HG03045 (cell line): Measurements from ENCODE around the gene SYCP3.

Source experiments
- ATAC-seq: cut with Tn5 transposase; IDR thresholded peaks from one replicate; pipeline ENCODE4 v1.9.1; 2021; ENCODE audit warnings: mild to moderate bottlenecking, moderate library complexity; ENCODE audit not compliant: unreplicated experiment

Gene SYCP3

DNA sequence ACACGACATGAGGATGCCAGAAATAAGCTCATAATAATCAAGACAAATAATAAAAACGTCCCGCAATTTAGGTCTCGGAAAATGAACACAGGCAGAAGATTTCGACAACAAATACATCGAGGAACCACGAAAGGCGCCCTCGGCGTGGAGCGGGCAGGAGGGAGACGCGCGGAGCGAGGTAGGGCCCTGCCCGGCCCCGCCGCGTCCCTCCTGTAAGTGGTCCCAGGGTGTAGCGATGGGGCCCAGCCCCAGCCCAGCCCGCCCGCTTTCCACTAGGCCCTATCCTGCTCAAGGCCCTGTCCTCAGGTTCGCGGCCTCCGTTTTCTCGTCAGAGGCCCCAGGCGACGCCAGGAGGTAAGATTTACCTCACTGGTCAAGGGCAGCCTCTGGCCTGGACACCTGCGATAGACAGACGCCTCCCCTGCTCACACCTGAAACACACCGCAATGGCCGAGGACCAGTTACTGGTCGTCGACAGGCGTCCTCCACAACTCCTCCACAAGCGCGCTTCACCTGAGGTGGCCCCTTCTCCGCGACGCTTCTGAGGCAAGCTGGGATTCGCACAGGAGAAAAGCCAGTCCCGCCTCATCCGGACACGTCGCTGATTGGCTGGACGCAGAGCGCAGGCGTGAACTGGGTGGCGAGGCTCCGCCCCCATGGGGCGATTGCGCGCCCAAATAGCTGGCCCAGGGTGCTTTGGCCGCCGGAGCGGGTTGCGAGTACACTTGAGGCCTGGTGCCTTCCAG lies at the start of gene SYCP3:
TSS of gene SYCP3 (minus strand) at position 543 of the 746 bp plus-strand sequence. CDS start 1,527 bp downstream, outside the sequence.
- ATAC-seq: no peak

DNA sequence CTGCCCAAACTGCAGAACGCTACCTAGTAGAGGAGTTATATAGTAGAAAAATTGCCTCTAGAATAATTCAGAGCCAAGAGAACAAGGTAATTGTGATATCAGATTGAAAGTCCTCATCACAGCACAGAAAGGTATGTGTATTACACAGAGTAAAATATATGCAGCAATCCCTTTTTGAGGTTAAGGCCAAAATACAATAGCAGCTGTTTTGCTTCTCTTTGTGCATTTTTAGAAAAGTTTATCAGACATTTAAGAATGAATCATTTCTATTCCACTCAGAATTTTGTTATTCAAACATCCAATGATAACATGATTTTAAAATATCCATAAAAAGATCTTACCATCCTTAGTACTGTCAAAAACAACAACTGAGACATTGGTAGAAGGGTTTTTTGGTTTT lies 46.4 kb upstream of the SYCP3 start:
- ATAC-seq: no peak

GRCh38 chr12:101784376-101784775 lies 45.1 kb upstream of the SYCP3 start:
- ATAC-seq: no peak

- no peak for ATAC-seq
Measured at GRCh38 chr12:101783838-101784237, 44.6 kb upstream of the SYCP3 start.

DNA sequence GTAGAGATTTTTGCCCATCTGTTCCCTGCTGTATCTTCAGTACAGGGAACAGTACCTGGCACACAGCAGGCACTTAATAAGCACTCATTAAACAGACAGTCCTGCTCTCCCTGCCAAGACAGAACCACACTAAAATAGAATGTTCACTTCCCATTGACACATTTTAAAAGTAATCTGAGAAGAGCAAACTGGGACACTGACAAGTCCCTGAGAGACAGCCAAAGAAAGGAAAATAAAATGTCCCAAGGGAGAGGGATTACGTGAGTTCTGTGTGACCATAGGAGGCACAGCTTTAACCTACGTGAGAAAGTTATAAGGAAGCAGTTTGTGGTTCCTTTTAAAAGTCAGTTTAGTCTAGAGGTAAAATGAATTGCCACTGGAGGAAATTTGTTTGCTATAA lies 43.9 kb upstream of the SYCP3 start:
- no peak for ATAC-seq

GRCh38 chr12:101782273-101782731 lies 43.0 kb upstream of the SYCP3 start:
- ATAC-seq: no peak

- ATAC-seq: no peak
Measured at GRCh38 chr12:101781834-101782233, 42.6 kb upstream of the SYCP3 start.

- ATAC-seq: no peak
Measured at GRCh38 chr12:101780599-101780998, 41.3 kb upstream of the SYCP3 start.

DNA sequence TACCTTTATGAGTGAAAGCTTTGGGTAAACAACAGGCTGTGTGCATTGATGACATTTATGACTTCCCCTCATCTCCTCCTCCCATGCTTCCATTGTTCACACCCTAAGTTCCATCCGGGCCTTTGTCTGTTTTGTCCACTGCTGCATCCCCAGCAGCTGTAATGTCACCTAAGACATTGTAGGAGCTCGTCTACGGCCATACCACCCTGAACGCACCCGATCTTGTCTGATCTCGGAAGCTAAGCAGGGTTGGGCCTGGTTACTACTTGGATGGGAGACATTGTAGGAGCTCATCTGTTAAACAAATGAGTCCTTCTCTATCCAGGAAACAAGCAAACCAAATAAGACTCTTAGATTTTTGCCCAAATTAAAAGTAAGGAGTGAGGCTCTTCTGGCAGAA lies 40.4 kb upstream of the SYCP3 start:
- ATAC-seq: no peak

- ATAC-seq: no peak
Measured at GRCh38 chr12:101779200-101779599, 39.9 kb upstream of the SYCP3 start.

- no peak for ATAC-seq
Measured at GRCh38 chr12:101777978-101778377, 38.7 kb upstream of the SYCP3 start.

GRCh38 chr12:101777485-101777884 lies 38.2 kb upstream of the SYCP3 start:
- no peak for ATAC-seq

GRCh38 chr12:101775816-101776215 lies 36.6 kb upstream of the SYCP3 start:
- ATAC-seq: no peak

DNA sequence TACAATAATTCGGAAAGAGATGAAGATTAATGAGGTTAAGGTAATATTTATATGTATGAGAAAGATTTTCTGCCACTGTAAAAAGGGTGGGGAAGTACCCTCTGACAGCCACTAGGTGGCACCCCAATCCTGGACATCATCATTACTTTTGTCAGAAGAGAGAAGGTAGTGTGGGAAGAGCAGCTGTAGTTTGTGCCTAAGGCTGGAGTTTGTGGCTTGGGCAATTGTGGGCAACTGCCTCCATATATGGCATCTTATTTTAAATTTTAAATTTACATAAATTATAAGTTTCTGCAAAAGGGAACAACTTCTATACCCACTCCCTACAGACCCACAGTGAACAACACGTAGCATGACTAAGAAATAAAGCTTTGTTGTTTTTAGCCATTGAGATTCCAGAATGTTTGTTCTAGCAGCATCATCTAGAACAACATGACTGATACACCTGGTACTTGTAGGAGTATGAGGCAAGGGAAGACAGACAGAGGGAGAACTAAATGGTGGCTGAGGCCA lies 34.4 kb upstream of the SYCP3 start:
- peak; percentile 89 for ATAC-seq

DNA sequence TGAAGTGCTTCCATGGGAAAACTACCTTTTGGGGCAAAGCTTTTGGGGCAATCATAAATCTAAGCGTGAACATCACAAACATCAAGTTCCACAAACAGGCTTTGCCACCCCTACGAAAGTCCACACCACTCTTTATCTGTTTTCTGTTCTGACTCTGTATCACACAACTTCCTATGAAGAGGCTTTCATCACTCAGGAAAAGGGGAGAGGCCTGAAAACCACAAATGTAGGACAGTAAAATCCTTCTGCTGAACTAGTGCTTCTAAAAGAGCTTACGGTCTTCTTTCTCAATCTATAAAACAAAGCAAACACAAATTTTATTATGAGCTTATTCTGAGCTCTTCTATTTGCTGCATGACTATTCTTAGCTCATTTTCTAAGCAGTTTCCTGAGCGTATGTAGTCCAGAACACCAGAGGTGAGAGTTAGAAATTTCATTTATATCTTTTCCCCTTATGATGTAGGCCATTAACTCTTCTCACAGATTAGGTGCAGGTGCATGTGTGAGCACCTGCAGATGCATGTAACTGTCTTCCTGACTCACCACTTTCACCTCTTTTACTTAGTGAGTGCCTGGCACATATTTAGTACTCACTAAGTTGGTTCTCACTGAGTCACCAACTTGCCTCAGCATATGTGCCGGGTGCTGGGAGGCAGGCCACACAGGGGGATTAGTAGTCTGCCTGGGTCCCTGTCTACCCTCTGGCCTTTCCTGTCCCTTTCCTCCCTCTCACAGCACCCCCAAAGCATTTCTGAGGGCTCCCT lies 32.9 kb upstream of the SYCP3 start:
- no peak for ATAC-seq

DNA sequence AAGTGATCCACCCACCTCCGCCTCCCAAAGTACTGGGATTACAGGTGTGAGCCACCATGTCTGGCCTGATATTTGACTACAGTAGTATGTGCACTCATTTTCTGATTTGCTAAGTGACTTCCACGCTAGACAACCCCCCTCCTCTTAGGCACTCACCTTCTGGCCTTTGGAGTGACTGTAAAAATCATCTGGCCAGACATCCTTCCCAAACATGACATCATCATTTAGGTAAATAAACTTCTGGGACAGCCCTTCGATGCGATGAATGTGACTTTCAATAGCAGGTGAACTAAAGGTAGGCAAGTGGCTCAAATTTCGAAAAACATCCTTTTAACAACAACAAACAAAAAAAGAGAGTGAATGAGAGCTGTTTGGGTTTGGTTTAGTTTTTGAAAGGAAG lies 30.6 kb upstream of the SYCP3 start:
- ATAC-seq: no peak

DNA sequence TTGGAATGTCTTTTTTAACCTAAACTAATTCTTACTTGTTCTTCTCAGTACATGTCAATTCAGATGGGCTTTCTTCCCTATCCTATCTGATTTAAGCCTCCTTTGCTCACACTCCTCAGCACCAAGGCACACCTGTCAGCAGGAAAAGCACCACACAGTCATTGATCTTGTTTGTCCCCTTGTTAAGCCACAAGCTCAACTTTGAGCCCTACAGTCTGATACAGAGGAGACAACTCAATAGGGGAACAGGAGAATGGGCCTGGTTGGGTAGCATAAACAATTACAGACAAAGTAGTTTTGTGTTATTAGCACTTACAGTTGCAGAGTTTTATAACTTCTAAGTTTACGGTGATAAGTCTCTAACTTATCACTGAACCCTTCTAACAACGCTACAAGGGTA lies 29.5 kb upstream of the SYCP3 start:
- ATAC-seq: no peak

DNA sequence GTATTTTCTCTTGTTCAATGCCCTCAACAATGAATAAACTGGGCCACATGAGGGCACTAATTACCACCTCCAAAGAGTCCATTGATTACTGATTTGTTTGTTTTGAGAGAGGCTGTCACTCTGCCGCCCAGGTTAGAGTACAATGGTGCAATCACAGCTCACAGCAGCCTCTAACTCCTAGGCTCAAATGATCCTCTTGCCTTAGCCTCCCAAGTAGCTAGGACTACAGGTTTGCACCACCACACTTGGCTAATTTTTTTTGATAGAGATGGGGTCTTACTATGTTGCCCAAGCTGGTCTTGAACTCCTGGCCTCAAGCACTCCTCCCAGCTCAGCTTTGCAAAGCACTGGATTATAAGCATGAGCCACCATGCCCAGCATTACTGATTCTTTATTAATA lies 28.3 kb upstream of the SYCP3 start:
- ATAC-seq: no peak

DNA sequence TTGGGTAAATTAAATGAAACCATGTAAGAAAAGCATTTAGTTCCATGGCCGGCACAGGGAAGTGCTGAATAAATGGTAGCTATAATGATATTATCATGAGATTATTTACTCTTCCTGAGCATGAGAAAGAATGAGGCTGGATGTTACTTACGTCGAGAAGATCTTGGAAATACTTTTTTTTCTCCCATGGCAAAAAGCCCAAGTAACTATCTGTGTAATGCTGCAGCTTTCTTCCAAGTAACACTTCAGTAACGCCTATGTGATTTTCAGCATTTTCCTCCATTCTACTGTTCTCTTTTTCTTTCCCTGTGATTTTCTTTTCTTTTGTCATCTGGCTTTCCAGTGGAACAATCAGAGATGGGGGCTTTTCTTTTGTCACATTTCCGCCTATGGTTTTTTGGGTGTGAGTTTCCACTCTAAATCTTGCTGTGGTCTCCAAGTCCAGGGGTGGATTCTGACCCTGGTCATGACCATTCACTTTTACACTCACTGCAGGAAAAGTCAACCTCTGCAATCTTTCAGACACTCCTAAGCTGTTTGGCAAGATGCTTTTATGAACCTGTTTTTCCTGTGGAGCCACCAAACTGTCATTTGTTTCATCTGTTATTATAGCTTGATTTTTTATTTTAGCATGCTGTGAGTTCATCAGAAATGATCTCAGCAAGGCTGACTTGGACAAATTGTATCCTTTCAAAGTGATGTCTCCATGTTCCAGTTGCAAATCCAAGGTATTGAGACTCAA lies 25.0 kb upstream of the SYCP3 start:
- no peak for ATAC-seq

DNA sequence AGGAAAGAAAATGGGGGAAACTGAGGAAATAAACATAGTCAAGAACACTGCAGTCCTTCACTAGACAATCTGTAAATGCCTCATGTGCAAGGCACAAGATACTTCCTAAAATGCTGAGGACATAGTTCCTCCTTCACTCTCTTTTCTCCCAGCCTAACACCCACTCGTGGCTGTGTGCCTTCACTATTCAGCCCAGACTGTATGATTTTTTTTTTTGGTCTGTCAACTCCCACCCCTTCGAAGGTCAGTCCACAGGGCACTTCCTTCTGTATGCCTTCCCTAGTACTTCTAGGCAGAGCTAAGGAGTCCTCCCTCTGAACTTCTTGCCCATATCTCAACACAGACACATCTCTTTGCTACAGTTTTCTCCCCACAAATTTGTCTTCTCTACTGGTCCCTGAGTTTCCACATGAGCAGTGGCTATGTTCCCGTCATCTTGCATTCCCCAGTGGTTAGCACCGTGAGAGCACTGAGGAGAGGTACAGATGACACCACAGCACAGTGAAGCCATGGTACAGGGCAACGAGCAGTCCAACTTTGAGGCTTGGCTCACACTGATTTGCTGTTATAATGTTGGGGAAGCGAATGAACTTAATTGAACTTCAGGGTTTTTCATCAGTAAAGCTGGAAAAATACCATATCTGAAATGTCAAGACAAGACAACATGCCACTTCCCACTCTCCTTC lies 24.1 kb upstream of the SYCP3 start:
- ATAC-seq: no peak

DNA sequence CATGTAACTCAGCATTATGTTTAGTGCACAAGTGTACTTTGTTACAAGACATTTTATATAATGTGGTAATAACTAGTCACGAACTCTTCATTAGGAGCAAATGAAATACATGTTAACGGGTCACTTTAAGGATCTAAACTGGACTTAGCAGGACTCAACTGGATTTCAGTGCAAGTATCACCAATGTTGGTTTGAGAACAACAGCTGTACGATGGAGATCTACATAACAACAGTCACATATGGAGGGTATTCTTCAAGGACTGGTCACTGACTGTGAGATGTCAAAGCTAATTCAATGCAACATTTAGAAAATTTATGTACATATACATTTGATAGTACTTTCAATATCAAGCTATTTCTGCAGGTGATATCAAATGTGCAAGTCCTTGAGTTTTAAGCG lies 22.5 kb upstream of the SYCP3 start:
- ATAC-seq: no peak
